IMR-90 (cell line): Measurements from ENCODE around the gene CAMK4. TPM values are rescaled to one million over a fixed set of nuclear protein-coding genes. Genes with fewer than 3 reads are reported as not detected.

Experiments used
- ATAC-seq: fragments of 200-7000 bp; cut with Tn5 transposase; 2 replicates; pipeline ENCODE4 v1.9.1; 2020; ENCODE audit warnings: low read depth, mild to moderate bottlenecking, moderate library complexity
- BruUV-seq: library from RNA; stranded (reverse); fragments of 400-500 nt; replicated peaks from 2 replicates; lab custom pipeline; 2021; lab: Mats Ljungman, UMichigan
- CTCF ChIA-PET: fragments of 300-600 bp; formaldehyde crosslinking; extraction: SDS; loops from one replicate; lab custom pipeline; 2021; ENCODE audit warnings: antibody characterized with exemption; lab: Yijun Ruan, JAX
- POLR2A ChIA-PET: fragments of 300-600 bp; sonication (Branson Sonifier 250); formaldehyde crosslinking; loops from one replicate; lab custom pipeline; 2022; ENCODE audit warnings: antibody characterized with exemption; ENCODE audit not compliant: unreplicated experiment; lab: Charles Lee
- DNase-seq: peaks from one replicate; pipeline ENCODE4 v3.0.0; 2013
- H2AFZ ChIP-seq: replicated peaks from 2 replicates; pipeline ENCODE3; 2013; ENCODE audit warnings: low read length, mild to moderate bottlenecking; ENCODE audit not compliant: poor library complexity
- H2AK5ac ChIP-seq: 2 replicates; pipeline ENCODE4 v1.6.1; 2013; ENCODE audit warnings: low read depth, low read length, inconsistent platforms
- H2AK9ac ChIP-seq: replicated peaks from 2 replicates; pipeline ENCODE3; 2013; ENCODE audit warnings: mild to moderate bottlenecking, low read depth, low read length, moderate library complexity; ENCODE audit not compliant: poor library complexity
- H2BK120ac ChIP-seq: 2 replicates; pipeline ENCODE4 v1.6.1; 2013; ENCODE audit warnings: low read depth, low read length, inconsistent platforms
- H2BK15ac ChIP-seq: 3 replicates; pipeline ENCODE4 v1.6.1; 2013; ENCODE audit warnings: low read depth, low read length, inconsistent platforms
- H2BK20ac ChIP-seq: 2 replicates; pipeline ENCODE4 v1.6.1; 2013; ENCODE audit warnings: low read depth, mild to moderate bottlenecking, inconsistent platforms, low read length, moderate library complexity
- H2BK5ac ChIP-seq: 2 replicates; pipeline ENCODE4 v1.6.1; 2013; ENCODE audit warnings: mild to moderate bottlenecking, low read depth, low read length, inconsistent platforms; ENCODE audit not compliant: poor library complexity, severe bottlenecking
- H3K14ac ChIP-seq: replicated peaks from 2 replicates; pipeline ENCODE4 v1.6.1; 2013; ENCODE audit warnings: low read depth, low read length, inconsistent platforms
- H3K18ac ChIP-seq: 2 replicates; pipeline ENCODE4 v1.6.1; 2013; ENCODE audit warnings: low read depth, low read length, control low read depth
- H3K23ac ChIP-seq: 2 replicates; pipeline ENCODE4 v1.6.1; 2013; ENCODE audit warnings: low read depth, low read length, inconsistent platforms
- H3K27ac ChIP-seq: 2 replicates; pipeline ENCODE4 v1.5.1; 2013; ENCODE audit warnings: mild to moderate bottlenecking, control low read depth, low read length; ENCODE audit not compliant: insufficient read depth
- H3K27me3 ChIP-seq: 2 replicates; pipeline ENCODE4 v1.6.1; 2013; ENCODE audit warnings: low read length; ENCODE audit not compliant: control insufficient read depth, insufficient read depth
- H3K36me3 ChIP-seq: 2 replicates; pipeline ENCODE4 v1.6.1; 2013; ENCODE audit warnings: low read length, mixed read lengths; ENCODE audit not compliant: control insufficient read depth, insufficient read depth
- H3K4ac ChIP-seq: 2 replicates; pipeline ENCODE4 v1.6.1; 2013; ENCODE audit warnings: low read depth, low read length, inconsistent platforms
- H3K4me1 ChIP-seq: 2 replicates; pipeline ENCODE4 v1.6.1; 2013; ENCODE audit warnings: low read length, mixed read lengths; ENCODE audit not compliant: control insufficient read depth, insufficient read depth
- H3K4me2 ChIP-seq: 2 replicates; pipeline ENCODE4 v1.6.1; 2013; ENCODE audit warnings: low read depth, mild to moderate bottlenecking, control low read depth, low read length, moderate library complexity
- H3K4me3 ChIP-seq: 2 replicates; pipeline ENCODE4 v1.5.1; 2013; ENCODE audit warnings: low read depth, mild to moderate bottlenecking, control low read depth, low read length, moderate library complexity; ENCODE audit not compliant: insufficient read depth
- H3K56ac ChIP-seq: 2 replicates; pipeline ENCODE4 v1.6.1; 2013; ENCODE audit warnings: low read length, inconsistent platforms; ENCODE audit not compliant: insufficient read depth; ENCODE audit errors: extremely low read depth
- H3K79me1 ChIP-seq, 2 experiments: 2 replicates each; pipeline ENCODE4 v1.6.1; 2013; ENCODE audit warnings: low read length in 2 of 2, inconsistent platforms in 1 of 2, low read depth in 1 of 2
- H3K9ac ChIP-seq: 2 replicates; pipeline ENCODE4 v1.6.1; 2013; ENCODE audit warnings: low read depth, low read length, control low read depth
- H3K9me1 ChIP-seq: 2 replicates; pipeline ENCODE4 v1.6.1; 2013; ENCODE audit warnings: low read length, inconsistent platforms; ENCODE audit not compliant: insufficient read depth
- H3K9me3 ChIP-seq: 2 replicates; pipeline ENCODE4 v1.6.1; 2013; ENCODE audit warnings: low read length; ENCODE audit not compliant: control insufficient read depth, insufficient read depth
- H4K20me1 ChIP-seq: 2 replicates; pipeline ENCODE4 v1.6.1; 2013; ENCODE audit warnings: low read length, inconsistent platforms; ENCODE audit not compliant: insufficient read depth
- H4K5ac ChIP-seq: 2 replicates; pipeline ENCODE4 v1.6.1; 2013; ENCODE audit warnings: mild to moderate bottlenecking, low read depth, low read length, control low read depth
- H4K8ac ChIP-seq, 2 experiments: 2 replicates each; pipeline ENCODE4 v1.6.1; 2013; ENCODE audit warnings: low read depth in 2 of 2, low read length in 2 of 2, control low read depth in 1 of 2, inconsistent platforms in 1 of 2
- H4K91ac ChIP-seq: 2 replicates; pipeline ENCODE4 v1.6.1; 2013; ENCODE audit warnings: low read depth, low read length, inconsistent platforms; ENCODE audit not compliant: insufficient read depth
- BHLHE40 ChIP-seq: fragments of 150-350 bp; IDR thresholded peaks from 2 replicates; pipeline ENCODE4 v1.6.1; 2016; ENCODE audit warnings: mild to moderate bottlenecking, low read depth, low read length
- CEBPB ChIP-seq: IDR thresholded peaks from 2 replicates; pipeline ENCODE4 v1.6.1; 2012; ENCODE audit warnings: low read depth, low read length, improper control_type of control experiment
- CHD1 ChIP-seq: IDR thresholded peaks from 2 replicates; pipeline ENCODE4 v1.6.1; 2012; ENCODE audit warnings: low read depth, low read length, improper control_type of control experiment
- FOS ChIP-seq: fragments of 150-350 bp; IDR thresholded peaks from 2 replicates; pipeline ENCODE4 v1.6.1; 2016; ENCODE audit warnings: low read depth, low read length
- MAFK ChIP-seq: IDR thresholded peaks from 2 replicates; pipeline ENCODE4 v1.6.1; 2012; ENCODE audit warnings: low read depth, low read length, improper control_type of control experiment
- MAZ ChIP-seq: IDR thresholded peaks from 2 replicates; pipeline ENCODE4 v1.6.1; 2012; ENCODE audit warnings: low read depth, mild to moderate bottlenecking, low read length, improper control_type of control experiment, moderate library complexity, borderline replicate concordance
- MXI1 ChIP-seq: IDR thresholded peaks from 2 replicates; pipeline ENCODE4 v1.6.1; 2012; ENCODE audit warnings: low read depth, mild to moderate bottlenecking, low read length, moderate library complexity, borderline replicate concordance
- NFE2L2 ChIP-seq: fragments of 150-350 bp; IDR thresholded peaks from 2 replicates; pipeline ENCODE4 v1.6.1; 2016; ENCODE audit warnings: low read depth, mild to moderate bottlenecking, low read length
- POLR2A ChIP-seq: IDR thresholded peaks from 2 replicates; pipeline ENCODE4 v1.6.1; 2012; ENCODE audit warnings: mild to moderate bottlenecking, low read depth, low read length
- RAD21 ChIP-seq: IDR thresholded peaks from 2 replicates; pipeline ENCODE4 v1.6.1; 2012; ENCODE audit warnings: low read length, improper control_type of control experiment
- RCOR1 ChIP-seq: IDR thresholded peaks from 2 replicates; pipeline ENCODE4 v1.6.1; 2012; ENCODE audit warnings: mild to moderate bottlenecking, low read length, improper control_type of control experiment; ENCODE audit not compliant: insufficient replicate concordance
- RFX5 ChIP-seq: IDR thresholded peaks from 2 replicates; pipeline ENCODE4 v1.8.0; 2012; ENCODE audit warnings: low read depth, mild to moderate bottlenecking, low read length, moderate library complexity
- SMC3 ChIP-seq: fragments of 150-350 bp; IDR thresholded peaks from 2 replicates; pipeline ENCODE4 v1.6.1; 2016; ENCODE audit warnings: low read depth, mild to moderate bottlenecking, antibody characterized with exemption, low read length, moderate library complexity
- WGBS, 2 experiments: methylation state at CpG; one replicate each; pipeline versions ENCODE4 v1.1.5 to v1.1.7; 2013; ENCODE audit warnings: missing lambda C conversion rate in 2 of 2; ENCODE audit not compliant: insufficient read length in 1 of 2; ENCODE audit errors: extremely low coverage in 2 of 2; 5-methylcytosine and 5-hydroxymethylcytosine counted together
- dilution Hi-C: fragments of 300-500 bp; cut with HindIII; formaldehyde crosslinking; loops from one replicate; pipeline ENCODE4 v1.14.3; 2018; ENCODE audit warnings: low sequenced_read_pairs; ENCODE audit not compliant: unreplicated experiment
- in situ Hi-C: fragments of 300-500 bp; cut with MboI; formaldehyde crosslinking; loops from 3 replicates; pipeline ENCODE4 v1.14.3; 2019; ENCODE audit warnings: low sequenced_read_pairs, inconsistent platforms, mixed read lengths
- intact Hi-C: fragments of 100-400 bp; cut with micrococcal nuclease; formaldehyde crosslinking; loops from 2 replicates; pipeline ENCODE4 v1.10.0; 2022
- polyA plus RNA-seq, 3 experiments: library from polyadenylated mRNA; depleted of rRNA; stranded (reverse); fragments of >200 nt; gene quantifications; 2 replicates each; pipeline ENCODE4 v1.2.3, GENCODE V29; 2012; ENCODE audit warnings: low replicate concordance in 1 of 3
- total RNA-seq: library from RNA; depleted of rRNA; stranded (reverse); fragments of >200 nt; gene quantifications from 2 replicates; pipeline ENCODE4 v1.2.3, GENCODE V29; 2012
- TF ChIP-seq, protein P1 (sequence below): conservative IDR thresholded peaks from 2 replicates; pipeline ENCODE4 v1.5.1; 2012; ENCODE audit warnings: mild to moderate bottlenecking, low read depth, low read length, improper control_type of control experiment
- TF ChIP-seq, protein P2 (sequence below): fragments of 150-350 bp; IDR thresholded peaks from 2 replicates; pipeline ENCODE4 v1.6.1; 2017; ENCODE audit warnings: mild to moderate bottlenecking, antibody characterized with exemption, low read length, low read depth
- TF ChIP-seq, protein P3 (sequence below): fragments of 150-350 bp; IDR thresholded peaks from 2 replicates; pipeline ENCODE4 v1.6.1; 2016; ENCODE audit warnings: low read depth, mild to moderate bottlenecking, low read length, moderate library complexity, borderline replicate concordance

Gene CAMK4
- total and polyA plus RNA-seq, 2 of the 4 experiments (the other 2 are of a cell fraction) = 3.7 to 4.8 TPM

DNA sequence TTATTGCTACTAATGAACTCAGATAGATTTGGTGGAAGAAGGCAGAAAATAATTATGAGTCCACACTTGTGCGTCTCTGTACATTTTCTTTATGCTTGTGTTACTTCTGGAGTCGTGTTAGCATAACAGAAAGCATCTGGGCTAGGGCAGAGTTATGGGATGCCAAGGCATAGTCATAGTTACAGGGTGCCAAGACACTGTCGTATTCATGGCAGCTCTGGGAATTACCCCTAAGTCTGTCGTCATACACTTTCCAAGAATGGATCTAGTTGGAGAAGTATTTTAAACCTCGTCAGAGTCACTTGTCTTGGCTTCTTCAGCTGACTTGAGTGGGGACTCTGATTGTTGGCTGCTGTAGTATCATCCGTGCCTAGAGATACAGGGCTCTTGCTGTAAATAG is 27.7 kb downstream of the CAMK4 start:
- H3K4ac ChIP-seq = no peak overlapping the region
- H3K79me1 ChIP-seq = no peaks in the 10 kb centered on the region
- no peak overlapping the region for H3K4me2 ChIP-seq
- H2AK9ac ChIP-seq = no peak overlapping the region
- no peaks in the 10 kb centered on the region for H4K20me1 ChIP-seq
- no peaks in the 10 kb centered on the region for H3K9me3 ChIP-seq
- H3K14ac ChIP-seq = no peak overlapping the region
- CTCF ChIA-PET = no interaction called here
- no peak overlapping the region for H2AFZ ChIP-seq
- no peak overlapping the region for H2BK20ac ChIP-seq
- H3K23ac ChIP-seq = no peak overlapping the region
- H3K27ac ChIP-seq = no peak overlapping the region
- DNase-seq = peak; percentile 22
- H3K4me3 ChIP-seq = no peak overlapping the region
- no peak overlapping the region for H3K9ac ChIP-seq
- dilution Hi-C loops = no loop called here
- no peaks in the 10 kb centered on the region for H3K4me1 ChIP-seq
- no peak overlapping the region for H2AK5ac ChIP-seq
- no peak overlapping the region for H4K91ac ChIP-seq
- POLR2A ChIA-PET = no interaction called here
- H3K18ac ChIP-seq = no peak overlapping the region
- no CpG with 5 or more reads among the region's 6 CpGs for WGBS, 2 experiments
- intact Hi-C loops = no loop called here
- H3K27me3 ChIP-seq = no peaks in the 10 kb centered on the region
- H4K5ac ChIP-seq = no peak overlapping the region
- no peak overlapping the region for H3K56ac ChIP-seq
- H2BK120ac ChIP-seq = no peak overlapping the region
- TF ChIP-seq RFX5 = no peak
- TF ChIP-seq MAZ = no peak
- TF ChIP-seq NFE2L2 = no peak
- TF ChIP-seq FOS = no peak
- TF ChIP-seq, protein P1, sequence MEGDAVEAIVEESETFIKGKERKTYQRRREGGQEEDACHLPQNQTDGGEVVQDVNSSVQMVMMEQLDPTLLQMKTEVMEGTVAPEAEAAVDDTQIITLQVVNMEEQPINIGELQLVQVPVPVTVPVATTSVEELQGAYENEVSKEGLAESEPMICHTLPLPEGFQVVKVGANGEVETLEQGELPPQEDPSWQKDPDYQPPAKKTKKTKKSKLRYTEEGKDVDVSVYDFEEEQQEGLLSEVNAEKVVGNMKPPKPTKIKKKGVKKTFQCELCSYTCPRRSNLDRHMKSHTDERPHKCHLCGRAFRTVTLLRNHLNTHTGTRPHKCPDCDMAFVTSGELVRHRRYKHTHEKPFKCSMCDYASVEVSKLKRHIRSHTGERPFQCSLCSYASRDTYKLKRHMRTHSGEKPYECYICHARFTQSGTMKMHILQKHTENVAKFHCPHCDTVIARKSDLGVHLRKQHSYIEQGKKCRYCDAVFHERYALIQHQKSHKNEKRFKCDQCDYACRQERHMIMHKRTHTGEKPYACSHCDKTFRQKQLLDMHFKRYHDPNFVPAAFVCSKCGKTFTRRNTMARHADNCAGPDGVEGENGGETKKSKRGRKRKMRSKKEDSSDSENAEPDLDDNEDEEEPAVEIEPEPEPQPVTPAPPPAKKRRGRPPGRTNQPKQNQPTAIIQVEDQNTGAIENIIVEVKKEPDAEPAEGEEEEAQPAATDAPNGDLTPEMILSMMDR = no peak
- no peak for TF ChIP-seq SMC3
- TF ChIP-seq MXI1 = no peak
- no peak for TF ChIP-seq CHD1
- TF ChIP-seq CEBPB = no peak
- no peak for TF ChIP-seq POLR2A
- TF ChIP-seq, protein P2, sequence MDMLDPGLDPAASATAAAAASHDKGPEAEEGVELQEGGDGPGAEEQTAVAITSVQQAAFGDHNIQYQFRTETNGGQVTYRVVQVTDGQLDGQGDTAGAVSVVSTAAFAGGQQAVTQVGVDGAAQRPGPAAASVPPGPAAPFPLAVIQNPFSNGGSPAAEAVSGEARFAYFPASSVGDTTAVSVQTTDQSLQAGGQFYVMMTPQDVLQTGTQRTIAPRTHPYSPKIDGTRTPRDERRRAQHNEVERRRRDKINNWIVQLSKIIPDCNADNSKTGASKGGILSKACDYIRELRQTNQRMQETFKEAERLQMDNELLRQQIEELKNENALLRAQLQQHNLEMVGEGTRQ = no peak
- TF ChIP-seq, protein P3, sequence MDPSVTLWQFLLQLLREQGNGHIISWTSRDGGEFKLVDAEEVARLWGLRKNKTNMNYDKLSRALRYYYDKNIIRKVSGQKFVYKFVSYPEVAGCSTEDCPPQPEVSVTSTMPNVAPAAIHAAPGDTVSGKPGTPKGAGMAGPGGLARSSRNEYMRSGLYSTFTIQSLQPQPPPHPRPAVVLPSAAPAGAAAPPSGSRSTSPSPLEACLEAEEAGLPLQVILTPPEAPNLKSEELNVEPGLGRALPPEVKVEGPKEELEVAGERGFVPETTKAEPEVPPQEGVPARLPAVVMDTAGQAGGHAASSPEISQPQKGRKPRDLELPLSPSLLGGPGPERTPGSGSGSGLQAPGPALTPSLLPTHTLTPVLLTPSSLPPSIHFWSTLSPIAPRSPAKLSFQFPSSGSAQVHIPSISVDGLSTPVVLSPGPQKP = no peak
- no peak for TF ChIP-seq BHLHE40
- TF ChIP-seq RCOR1 = no peak
- no peak for TF ChIP-seq MAFK
- TF ChIP-seq RAD21 = no peak
- H4K8ac ChIP-seq = no peak overlapping the region
- no peaks in the 10 kb centered on the region for H3K36me3 ChIP-seq
- H2BK5ac ChIP-seq = no peak overlapping the region
- no peak for ATAC-seq
- no peak overlapping the region for H2BK15ac ChIP-seq
- BruUV-seq = no TSS peak
- H3K9me1 ChIP-seq = no peaks in the 10 kb centered on the region
- in situ Hi-C loops = no loop called here
